GM23338 (cell line): ENCODE results near the gene PATE1. TPM values are rescaled to one million over a fixed set of nuclear protein-coding genes. Genes with fewer than 3 reads are reported as not detected.

Experiments used
- ATAC-seq: fragments of 200-7000 bp; cut with Tn5 transposase; 3 replicates; pipeline ENCODE4 v1.9.1; 2020
- DNase-seq: peaks from one replicate; pipeline ENCODE4 v3.0.0-alpha.2; 2015; ENCODE audit warnings: low spot score
- H2AFZ ChIP-seq: fragments of 200-600 bp; sonication (generic); 2 replicates; pipeline ENCODE4 v1.8.0; 2016; ENCODE audit warnings: antibody characterized with exemption, mild to moderate bottlenecking, moderate library complexity
- H3F3A ChIP-seq: fragments of 200-600 bp; sonication (generic); replicated peaks from 2 replicates; pipeline ENCODE4 v1.8.0; 2017; ENCODE audit warnings: antibody characterized with exemption, mixed run types, low read depth
- H3K27ac ChIP-seq: fragments of 200-600 bp; sonication (generic); 2 replicates; pipeline ENCODE4 v1.6.1; 2016; ENCODE audit warnings: low read depth
- H3K27me3 ChIP-seq: fragments of 200-600 bp; sonication (generic); 2 replicates; pipeline ENCODE4 v1.8.0; 2016; ENCODE audit warnings: mild to moderate bottlenecking, mixed run types, moderate library complexity; ENCODE audit not compliant: insufficient read depth
- H3K36me3 ChIP-seq: fragments of 200-600 bp; sonication (generic); 2 replicates; pipeline ENCODE4 v1.8.0; 2016; ENCODE audit warnings: mild to moderate bottlenecking; ENCODE audit not compliant: insufficient read depth
- H3K4me1 ChIP-seq: fragments of 200-600 bp; sonication (generic); 2 replicates; pipeline ENCODE4 v1.8.0; 2016; ENCODE audit warnings: mild to moderate bottlenecking, moderate library complexity; ENCODE audit not compliant: insufficient read depth
- H3K4me2 ChIP-seq: fragments of 200-600 bp; sonication (generic); 2 replicates; pipeline ENCODE4 v1.7.1; 2017; ENCODE audit warnings: mixed run types
- H3K4me3 ChIP-seq: fragments of 200-600 bp; sonication (generic); 2 replicates; pipeline ENCODE4 v1.6.1; 2016; ENCODE audit warnings: mixed run types
- H3K79me2 ChIP-seq: fragments of 200-600 bp; sonication (generic); replicated peaks from 2 replicates; pipeline ENCODE4 v1.8.0; 2017; ENCODE audit warnings: mild to moderate bottlenecking; ENCODE audit not compliant: insufficient read depth
- H3K9me2 ChIP-seq: fragments of 200-600 bp; sonication (generic); 2 replicates; pipeline ENCODE4 v1.8.0; 2017; ENCODE audit not compliant: insufficient read depth
- H4K20me1 ChIP-seq: fragments of 200-600 bp; sonication (generic); replicated peaks from 2 replicates; pipeline ENCODE4 v1.8.0; 2017; ENCODE audit warnings: mild to moderate bottlenecking; ENCODE audit not compliant: insufficient read depth
- H3K27ac Mint-ChIP-seq: 2 replicates; pipeline ENCODE4 v1.8.0; 2020; ENCODE audit warnings: inconsistent platforms, mild to moderate bottlenecking, moderate library complexity, mixed read lengths
- H3K27me3 Mint-ChIP-seq: 3 replicates; pipeline ENCODE4 v1.8.0; 2022; ENCODE audit warnings: low read depth, mild to moderate bottlenecking, moderate library complexity, mixed read lengths, inconsistent platforms; ENCODE audit not compliant: insufficient read depth, poor library complexity
- H3K36me3 Mint-ChIP-seq: 3 replicates; pipeline ENCODE4 v1.8.0; 2021; ENCODE audit warnings: low read depth, mild to moderate bottlenecking, inconsistent platforms, moderate library complexity, mixed read lengths
- H3K4me1 Mint-ChIP-seq: 3 replicates; pipeline ENCODE4 v1.8.0; 2020; ENCODE audit warnings: mild to moderate bottlenecking, inconsistent platforms, mixed read lengths
- H3K4me3 Mint-ChIP-seq: 3 replicates; pipeline ENCODE4 v1.8.0; 2021; ENCODE audit warnings: moderate library complexity, mild to moderate bottlenecking, inconsistent platforms, mixed read lengths
- H3K9me3 Mint-ChIP-seq: 3 replicates; pipeline ENCODE4 v1.8.0; 2020; ENCODE audit warnings: moderate library complexity, mild to moderate bottlenecking, inconsistent platforms, mixed read lengths
- CREB1 ChIP-seq: fragments of 250-450 bp; sonication (Bioruptor Pico); IDR thresholded peaks from 2 replicates; pipeline ENCODE4 v1.5.0; 2020; ENCODE audit warnings: low read depth, mild to moderate bottlenecking, moderate library complexity
- EZH2 ChIP-seq: fragments of 200-600 bp; sonication (generic); IDR thresholded peaks from one replicate; pipeline ENCODE4 v1.8.0; 2017; ENCODE audit warnings: antibody characterized with exemption, mild to moderate bottlenecking, low read depth; ENCODE audit not compliant: unreplicated experiment
- JUNB ChIP-seq: IDR thresholded peaks from one replicate; pipeline ENCODE4 v1.6.1; 2016; ENCODE audit warnings: antibody characterized with exemption; ENCODE audit not compliant: unreplicated experiment
- STAT1 ChIP-seq: IDR thresholded peaks from one replicate; pipeline ENCODE4 v1.6.1; 2016; ENCODE audit warnings: antibody characterized with exemption; ENCODE audit not compliant: unreplicated experiment
- ZNF114 ChIP-seq: fragments of 250-450 bp; sonication (Bioruptor Pico); IDR thresholded peaks from 2 replicates; pipeline ENCODE4 v1.5.0; 2020; ENCODE audit warnings: mild to moderate bottlenecking, moderate library complexity
- ZNF331 ChIP-seq: fragments of 250-450 bp; sonication (Bioruptor Pico); IDR thresholded peaks from 2 replicates; pipeline ENCODE4 v1.5.0; 2020; ENCODE audit warnings: low read depth, mild to moderate bottlenecking, moderate library complexity
- polyA plus RNA-seq: library from polyadenylated mRNA; unstranded; fragments of >200 nt; fragmentation: Nextera tagmentation; extraction: Ambion mirVana; gene quantifications from 2 replicates; pipeline ENCODE4 v1.2.1, GENCODE V29; 2016
- total RNA-seq: library from RNA; depleted of rRNA; stranded (reverse); fragments of >200 nt; shearing (Covaris generic); gene quantifications from 2 replicates; pipeline ENCODE4 v1.2.3, GENCODE V29; 2014
- TF ChIP-seq, protein P1 (sequence below): fragments of 250-450 bp; sonication (Bioruptor Pico); IDR thresholded peaks from 2 replicates; pipeline ENCODE4 v1.5.0; 2020; ENCODE audit warnings: mild to moderate bottlenecking, moderate library complexity
- TF ChIP-seq, protein P2 (sequence below), 2 experiments: fragments of 200-600 bp in 1 of 2; sonication (generic) in 1 of 2; conservative IDR thresholded peaks; 2 replicates each; pipeline versions ENCODE4 v1.5.1 to v1.6.1; 2016 to 2017; ENCODE audit warnings: antibody characterized with exemption in 2 of 2, low read depth in 2 of 2, mild to moderate bottlenecking in 2 of 2, moderate library complexity in 1 of 2
- TF ChIP-seq, protein P3 (sequence below): IDR thresholded peaks from one replicate; pipeline ENCODE4 v1.6.1; 2018; ENCODE audit warnings: antibody characterized with exemption; ENCODE audit not compliant: unreplicated experiment
- TF ChIP-seq, protein P4 (sequence below): IDR thresholded peaks from 2 replicates; pipeline ENCODE4 v1.6.1; 2016; ENCODE audit warnings: antibody characterized with exemption

Gene PATE1
- total and polyA plus RNA-seq, 2 experiments from 2014 or later = not detected

DNA sequence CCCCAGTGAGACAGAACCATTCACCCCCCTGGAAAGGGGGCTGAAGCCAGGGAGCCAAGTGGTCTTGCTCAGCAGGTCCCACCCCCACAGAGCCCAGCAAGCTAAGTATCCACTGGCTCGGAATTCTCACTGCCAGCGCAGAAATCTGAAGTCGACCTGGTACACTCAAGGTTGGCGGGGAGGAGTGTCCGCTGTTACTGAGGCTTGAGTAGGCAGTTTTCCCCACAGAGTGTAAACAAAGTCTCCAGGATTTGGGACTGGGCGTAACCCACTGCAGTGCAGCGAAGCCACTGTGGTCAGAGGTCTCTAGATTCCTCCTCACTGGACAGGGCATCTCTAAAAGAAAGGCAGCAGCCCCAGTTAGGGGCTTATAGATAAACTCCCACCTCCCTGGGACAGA lies 10.0 kb downstream of the PATE1 start (continued):
- TF ChIP-seq, protein P1, sequence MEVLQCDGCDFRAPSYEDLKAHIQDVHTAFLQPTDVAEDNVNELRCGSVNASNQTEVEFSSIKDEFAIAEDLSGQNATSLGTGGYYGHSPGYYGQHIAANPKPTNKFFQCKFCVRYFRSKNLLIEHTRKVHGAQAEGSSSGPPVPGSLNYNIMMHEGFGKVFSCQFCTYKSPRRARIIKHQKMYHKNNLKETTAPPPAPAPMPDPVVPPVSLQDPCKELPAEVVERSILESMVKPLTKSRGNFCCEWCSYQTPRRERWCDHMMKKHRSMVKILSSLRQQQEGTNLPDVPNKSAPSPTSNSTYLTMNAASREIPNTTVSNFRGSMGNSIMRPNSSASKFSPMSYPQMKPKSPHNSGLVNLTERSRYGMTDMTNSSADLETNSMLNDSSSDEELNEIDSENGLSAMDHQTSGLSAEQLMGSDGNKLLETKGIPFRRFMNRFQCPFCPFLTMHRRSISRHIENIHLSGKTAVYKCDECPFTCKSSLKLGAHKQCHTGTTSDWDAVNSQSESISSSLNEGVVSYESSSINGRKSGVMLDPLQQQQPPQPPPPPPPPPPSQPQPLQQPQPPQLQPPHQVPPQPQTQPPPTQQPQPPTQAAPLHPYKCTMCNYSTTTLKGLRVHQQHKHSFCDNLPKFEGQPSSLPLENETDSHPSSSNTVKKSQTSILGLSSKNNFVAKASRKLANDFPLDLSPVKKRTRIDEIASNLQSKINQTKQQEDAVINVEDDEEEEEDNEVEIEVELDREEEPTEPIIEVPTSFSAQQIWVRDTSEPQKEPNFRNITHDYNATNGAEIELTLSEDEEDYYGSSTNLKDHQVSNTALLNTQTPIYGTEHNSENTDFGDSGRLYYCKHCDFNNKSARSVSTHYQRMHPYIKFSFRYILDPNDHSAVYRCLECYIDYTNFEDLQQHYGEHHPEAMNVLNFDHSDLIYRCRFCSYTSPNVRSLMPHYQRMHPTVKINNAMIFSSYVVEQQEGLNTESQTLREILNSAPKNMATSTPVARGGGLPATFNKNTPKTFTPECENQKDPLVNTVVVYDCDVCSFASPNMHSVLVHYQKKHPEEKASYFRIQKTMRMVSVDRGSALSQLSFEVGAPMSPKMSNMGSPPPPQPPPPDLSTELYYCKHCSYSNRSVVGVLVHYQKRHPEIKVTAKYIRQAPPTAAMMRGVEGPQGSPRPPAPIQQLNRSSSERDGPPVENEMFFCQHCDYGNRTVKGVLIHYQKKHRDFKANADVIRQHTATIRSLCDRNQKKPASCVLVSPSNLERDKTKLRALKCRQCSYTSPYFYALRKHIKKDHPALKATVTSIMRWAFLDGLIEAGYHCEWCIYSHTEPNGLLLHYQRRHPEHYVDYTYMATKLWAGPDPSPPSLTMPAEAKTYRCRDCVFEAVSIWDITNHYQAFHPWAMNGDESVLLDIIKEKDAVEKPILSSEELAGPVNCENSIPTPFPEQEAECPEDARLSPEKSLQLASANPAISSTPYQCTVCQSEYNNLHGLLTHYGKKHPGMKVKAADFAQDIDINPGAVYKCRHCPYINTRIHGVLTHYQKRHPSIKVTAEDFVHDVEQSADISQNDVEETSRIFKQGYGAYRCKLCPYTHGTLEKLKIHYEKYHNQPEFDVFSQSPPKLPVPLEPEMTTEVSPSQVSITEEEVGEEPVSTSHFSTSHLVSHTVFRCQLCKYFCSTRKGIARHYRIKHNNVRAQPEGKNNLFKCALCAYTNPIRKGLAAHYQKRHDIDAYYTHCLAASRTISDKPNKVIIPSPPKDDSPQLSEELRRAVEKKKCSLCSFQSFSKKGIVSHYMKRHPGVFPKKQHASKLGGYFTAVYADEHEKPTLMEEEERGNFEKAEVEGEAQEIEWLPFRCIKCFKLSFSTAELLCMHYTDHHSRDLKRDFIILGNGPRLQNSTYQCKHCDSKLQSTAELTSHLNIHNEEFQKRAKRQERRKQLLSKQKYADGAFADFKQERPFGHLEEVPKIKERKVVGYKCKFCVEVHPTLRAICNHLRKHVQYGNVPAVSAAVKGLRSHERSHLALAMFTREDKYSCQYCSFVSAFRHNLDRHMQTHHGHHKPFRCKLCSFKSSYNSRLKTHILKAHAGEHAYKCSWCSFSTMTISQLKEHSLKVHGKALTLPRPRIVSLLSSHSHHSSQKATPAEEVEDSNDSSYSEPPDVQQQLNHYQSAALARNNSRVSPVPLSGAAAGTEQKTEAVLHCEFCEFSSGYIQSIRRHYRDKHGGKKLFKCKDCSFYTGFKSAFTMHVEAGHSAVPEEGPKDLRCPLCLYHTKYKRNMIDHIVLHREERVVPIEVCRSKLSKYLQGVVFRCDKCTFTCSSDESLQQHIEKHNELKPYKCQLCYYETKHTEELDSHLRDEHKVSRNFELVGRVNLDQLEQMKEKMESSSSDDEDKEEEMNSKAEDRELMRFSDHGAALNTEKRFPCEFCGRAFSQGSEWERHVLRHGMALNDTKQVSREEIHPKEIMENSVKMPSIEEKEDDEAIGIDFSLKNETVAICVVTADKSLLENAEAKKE (CRISPR knock-in tag) = no peak
- no peak for TF ChIP-seq CREB1 (CRISPR knock-in tag)
- TF ChIP-seq, protein P2, sequence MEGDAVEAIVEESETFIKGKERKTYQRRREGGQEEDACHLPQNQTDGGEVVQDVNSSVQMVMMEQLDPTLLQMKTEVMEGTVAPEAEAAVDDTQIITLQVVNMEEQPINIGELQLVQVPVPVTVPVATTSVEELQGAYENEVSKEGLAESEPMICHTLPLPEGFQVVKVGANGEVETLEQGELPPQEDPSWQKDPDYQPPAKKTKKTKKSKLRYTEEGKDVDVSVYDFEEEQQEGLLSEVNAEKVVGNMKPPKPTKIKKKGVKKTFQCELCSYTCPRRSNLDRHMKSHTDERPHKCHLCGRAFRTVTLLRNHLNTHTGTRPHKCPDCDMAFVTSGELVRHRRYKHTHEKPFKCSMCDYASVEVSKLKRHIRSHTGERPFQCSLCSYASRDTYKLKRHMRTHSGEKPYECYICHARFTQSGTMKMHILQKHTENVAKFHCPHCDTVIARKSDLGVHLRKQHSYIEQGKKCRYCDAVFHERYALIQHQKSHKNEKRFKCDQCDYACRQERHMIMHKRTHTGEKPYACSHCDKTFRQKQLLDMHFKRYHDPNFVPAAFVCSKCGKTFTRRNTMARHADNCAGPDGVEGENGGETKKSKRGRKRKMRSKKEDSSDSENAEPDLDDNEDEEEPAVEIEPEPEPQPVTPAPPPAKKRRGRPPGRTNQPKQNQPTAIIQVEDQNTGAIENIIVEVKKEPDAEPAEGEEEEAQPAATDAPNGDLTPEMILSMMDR (conservative IDR thresholded peaks at IDR 0.05; ENCODE audit: low read depth in 2 of 2) = no peak

DNA sequence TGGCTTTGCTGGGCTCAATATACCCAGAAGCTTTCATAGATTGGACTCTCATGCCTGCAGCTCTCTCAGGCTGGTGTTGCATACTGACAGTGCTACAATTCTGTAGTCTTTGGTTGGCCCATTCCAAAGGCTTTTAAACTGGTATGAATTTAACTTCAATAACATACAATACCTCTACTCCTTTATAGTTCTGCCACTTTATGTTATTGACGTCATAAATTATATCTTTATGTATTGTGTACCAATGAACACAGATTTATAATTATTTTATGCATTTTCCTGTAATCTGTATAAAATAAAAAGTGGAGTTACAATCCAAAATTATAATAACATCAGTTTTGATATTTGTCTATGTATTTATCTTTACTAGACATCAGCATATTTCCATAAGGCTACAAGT lies 16.4 kb downstream of the PATE1 start:
- H3K9me3 Mint-ChIP-seq = no peaks in the 10 kb centered on the region
- peaks cover 5% of the 10 kb centered on the region; the same call in 1 of the 2 replicates for H3K9me2 ChIP-seq
- no peak overlapping the region for H3K27ac ChIP-seq
- no peaks in the 10 kb centered on the region for H3K36me3 ChIP-seq
- H3K4me3 Mint-ChIP-seq = no peak overlapping the region
- H3F3A ChIP-seq = no peaks in the 10 kb centered on the region
- no peak overlapping the region for H3K27ac Mint-ChIP-seq
- no peak overlapping the region for H3K4me3 ChIP-seq
- DNase-seq (no peak), ATAC-seq (no peak)
- H3K4me2 ChIP-seq = no peak overlapping the region
- no peak overlapping the region for H2AFZ ChIP-seq
- H3K36me3 Mint-ChIP-seq = no peaks in the 10 kb centered on the region
- H3K27me3 ChIP-seq = no peaks in the 10 kb centered on the region
- H3K27me3 Mint-ChIP-seq = no peaks in the 10 kb centered on the region
- no peaks in the 10 kb centered on the region for H3K4me1 ChIP-seq
- H3K79me2 ChIP-seq = no peaks in the 10 kb centered on the region
- H3K4me1 Mint-ChIP-seq = peaks cover 3% of the 10 kb centered on the region; the same call in 1 of the 3 replicates
- H4K20me1 ChIP-seq = no peaks in the 10 kb centered on the region
- no peak for TF ChIP-seq STAT1
- TF ChIP-seq ZNF114 (CRISPR knock-in tag) = no peak
- no peak for TF ChIP-seq ZNF331
- no peak for TF ChIP-seq EZH2
- TF ChIP-seq JUNB = no peak
- TF ChIP-seq, protein P3, sequence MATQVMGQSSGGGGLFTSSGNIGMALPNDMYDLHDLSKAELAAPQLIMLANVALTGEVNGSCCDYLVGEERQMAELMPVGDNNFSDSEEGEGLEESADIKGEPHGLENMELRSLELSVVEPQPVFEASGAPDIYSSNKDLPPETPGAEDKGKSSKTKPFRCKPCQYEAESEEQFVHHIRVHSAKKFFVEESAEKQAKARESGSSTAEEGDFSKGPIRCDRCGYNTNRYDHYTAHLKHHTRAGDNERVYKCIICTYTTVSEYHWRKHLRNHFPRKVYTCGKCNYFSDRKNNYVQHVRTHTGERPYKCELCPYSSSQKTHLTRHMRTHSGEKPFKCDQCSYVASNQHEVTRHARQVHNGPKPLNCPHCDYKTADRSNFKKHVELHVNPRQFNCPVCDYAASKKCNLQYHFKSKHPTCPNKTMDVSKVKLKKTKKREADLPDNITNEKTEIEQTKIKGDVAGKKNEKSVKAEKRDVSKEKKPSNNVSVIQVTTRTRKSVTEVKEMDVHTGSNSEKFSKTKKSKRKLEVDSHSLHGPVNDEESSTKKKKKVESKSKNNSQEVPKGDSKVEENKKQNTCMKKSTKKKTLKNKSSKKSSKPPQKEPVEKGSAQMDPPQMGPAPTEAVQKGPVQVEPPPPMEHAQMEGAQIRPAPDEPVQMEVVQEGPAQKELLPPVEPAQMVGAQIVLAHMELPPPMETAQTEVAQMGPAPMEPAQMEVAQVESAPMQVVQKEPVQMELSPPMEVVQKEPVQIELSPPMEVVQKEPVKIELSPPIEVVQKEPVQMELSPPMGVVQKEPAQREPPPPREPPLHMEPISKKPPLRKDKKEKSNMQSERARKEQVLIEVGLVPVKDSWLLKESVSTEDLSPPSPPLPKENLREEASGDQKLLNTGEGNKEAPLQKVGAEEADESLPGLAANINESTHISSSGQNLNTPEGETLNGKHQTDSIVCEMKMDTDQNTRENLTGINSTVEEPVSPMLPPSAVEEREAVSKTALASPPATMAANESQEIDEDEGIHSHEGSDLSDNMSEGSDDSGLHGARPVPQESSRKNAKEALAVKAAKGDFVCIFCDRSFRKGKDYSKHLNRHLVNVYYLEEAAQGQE = no peak
- TF ChIP-seq, protein P4, sequence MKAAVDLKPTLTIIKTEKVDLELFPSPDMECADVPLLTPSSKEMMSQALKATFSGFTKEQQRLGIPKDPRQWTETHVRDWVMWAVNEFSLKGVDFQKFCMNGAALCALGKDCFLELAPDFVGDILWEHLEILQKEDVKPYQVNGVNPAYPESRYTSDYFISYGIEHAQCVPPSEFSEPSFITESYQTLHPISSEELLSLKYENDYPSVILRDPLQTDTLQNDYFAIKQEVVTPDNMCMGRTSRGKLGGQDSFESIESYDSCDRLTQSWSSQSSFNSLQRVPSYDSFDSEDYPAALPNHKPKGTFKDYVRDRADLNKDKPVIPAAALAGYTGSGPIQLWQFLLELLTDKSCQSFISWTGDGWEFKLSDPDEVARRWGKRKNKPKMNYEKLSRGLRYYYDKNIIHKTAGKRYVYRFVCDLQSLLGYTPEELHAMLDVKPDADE = no peak
- no peak for TF ChIP-seq CREB1 (CRISPR knock-in tag)
- TF ChIP-seq, protein P2 (conservative IDR thresholded peaks at IDR 0.05; ENCODE audit: low read depth in 2 of 2) = no peak
